ENCODE data around the gene TOB2. TPM values are rescaled to one million over a fixed set of nuclear protein-coding genes. Genes with fewer than 3 reads are reported as not detected.

TOB2 gene
- polyA plus RNA-seq, 1 donor = 35.2 TPM

- DNase-seq (ENCODE audit: low read depth) = no peak
These were observed 59.3 kb downstream of the TOB2 start for GRCh38 chr22:41387341-41387740.

- no peak for DNase-seq (ENCODE audit: low read depth)
These were observed 62.5 kb downstream of the TOB2 start for GRCh38 chr22:41384128-41384527.

Other genes with a start within 250 kb of the TOB2 start
- 13.2 TPM for gene L3MBTL2, start 241.5 kb downstream of the TOB2 start, polyA plus RNA-seq (ENCODE audit: insufficient read length)
- gene CHADL, start 205.9 kb downstream of the TOB2 start, polyA plus RNA-seq (ENCODE audit: insufficient read length) = 4.5 TPM
- gene RANGAP1, start 160.6 kb downstream of the TOB2 start, polyA plus RNA-seq (ENCODE audit: insufficient read length) = 27.8 TPM
- gene ZC3H7B, start 145.3 kb downstream of the TOB2 start, polyA plus RNA-seq (ENCODE audit: insufficient read length) = 36.5 TPM
- 10.0 TPM for gene TEF, start 64.9 kb downstream of the TOB2 start, polyA plus RNA-seq (ENCODE audit: insufficient read length)
- 37.9 TPM for gene PHF5A, start 21.9 kb upstream of the TOB2 start, polyA plus RNA-seq (ENCODE audit: insufficient read length)
- gene ACO2, start 22.3 kb upstream of the TOB2 start, polyA plus RNA-seq (ENCODE audit: insufficient read length) = 116 TPM
- gene POLR3H, start 97.7 kb upstream of the TOB2 start, polyA plus RNA-seq (ENCODE audit: insufficient read length) = 21.6 TPM
- gene CSDC2, start 114.2 kb upstream of the TOB2 start, polyA plus RNA-seq (ENCODE audit: insufficient read length) = 3.8 TPM
- gene PMM1, start 143.0 kb upstream of the TOB2 start, polyA plus RNA-seq (ENCODE audit: insufficient read length) = 23.2 TPM
- gene DESI1, start 174.2 kb upstream of the TOB2 start, polyA plus RNA-seq (ENCODE audit: insufficient read length) = 20.2 TPM
- gene XRCC6, start 174.5 kb upstream of the TOB2 start, polyA plus RNA-seq (ENCODE audit: insufficient read length) = 213 TPM
- gene SNU13, start 242.1 kb upstream of the TOB2 start, polyA plus RNA-seq (ENCODE audit: insufficient read length) = 114 TPM